Activated CD4-positive, CD25-positive, alpha-beta regulatory T cell treated with anti-CD3 and anti-CD28 coated beads, Interleukin-2, amount 50 U/mL, for 24 hours (primary cell): ENCODE data around the gene RBP3.

Experiments used
- ATAC-seq, 2 donors: fragments of 150-1000 bp; cut with Tn5 transposase; one replicate each; pipeline ENCODE4 v1.10.0; 2021; ENCODE audit warnings: mild to moderate bottlenecking in 1 of 2, moderate library complexity in 1 of 2

The RBP3 gene

GRCh38 chr10:47348138-47348651, at the start of gene RBP3:
Gene RBP3, plus strand, starts transcription at chr10:47348363. Its CDS starts 122 bp downstream, at chr10:47348485.
- ATAC-seq: no peak

DNA sequence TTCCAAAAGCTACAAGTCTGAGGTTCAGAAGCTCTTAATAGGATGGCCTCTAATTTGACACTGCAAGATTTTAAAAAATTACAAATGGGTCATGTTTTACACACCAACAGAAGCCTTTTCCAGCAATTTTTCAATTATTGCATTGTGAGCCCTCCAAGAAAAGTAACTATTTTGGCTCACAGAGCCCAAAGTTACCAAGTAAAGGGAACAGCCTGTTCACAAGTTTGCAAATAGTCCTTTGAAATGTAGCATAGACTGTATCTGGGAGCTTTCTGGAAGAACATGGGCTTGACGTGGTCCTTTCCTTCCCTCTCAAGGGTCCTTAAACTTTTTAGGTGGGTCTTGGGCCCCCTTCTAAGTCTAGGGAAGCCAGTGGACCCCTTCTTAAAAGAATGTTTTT, 49.4 kb upstream of the RBP3 start:
- ATAC-seq: no peak

- peak in 1 of 2 donors; percentile 6 for ATAC-seq
These were observed 48.3 kb upstream of the RBP3 start, which contains the start of gene GDF10 for GRCh38 chr10:47299611-47300428. Gene GDF10, plus strand, starts transcription at chr10:47300197. Its CDS starts 455 bp downstream, at chr10:47300652.

DNA sequence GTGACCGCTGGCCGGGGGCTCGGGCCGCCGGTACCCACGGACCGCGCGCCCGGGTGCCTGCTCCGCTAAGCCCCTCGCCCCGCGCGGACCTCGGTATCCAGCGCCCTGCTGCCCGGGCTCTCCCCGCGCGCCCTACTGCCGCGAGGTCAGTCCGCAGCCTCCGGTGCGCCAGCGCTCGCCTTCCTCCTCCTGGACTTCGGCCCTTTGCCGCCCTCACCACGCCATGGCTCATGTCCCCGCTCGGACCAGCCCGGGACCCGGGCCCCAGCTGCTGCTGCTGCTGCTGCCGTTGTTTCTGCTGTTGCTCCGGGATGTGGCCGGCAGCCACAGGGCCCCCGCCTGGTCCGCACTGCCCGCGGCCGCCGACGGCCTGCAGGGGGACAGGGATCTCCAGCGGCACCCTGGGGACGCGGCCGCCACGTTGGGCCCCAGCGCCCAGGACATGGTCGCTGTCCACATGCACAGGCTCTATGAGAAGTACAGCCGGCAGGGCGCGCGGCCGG, 47.7 kb upstream of the RBP3 start:
- ATAC-seq: peak in 1 of 2 donors; percentile 9

DNA sequence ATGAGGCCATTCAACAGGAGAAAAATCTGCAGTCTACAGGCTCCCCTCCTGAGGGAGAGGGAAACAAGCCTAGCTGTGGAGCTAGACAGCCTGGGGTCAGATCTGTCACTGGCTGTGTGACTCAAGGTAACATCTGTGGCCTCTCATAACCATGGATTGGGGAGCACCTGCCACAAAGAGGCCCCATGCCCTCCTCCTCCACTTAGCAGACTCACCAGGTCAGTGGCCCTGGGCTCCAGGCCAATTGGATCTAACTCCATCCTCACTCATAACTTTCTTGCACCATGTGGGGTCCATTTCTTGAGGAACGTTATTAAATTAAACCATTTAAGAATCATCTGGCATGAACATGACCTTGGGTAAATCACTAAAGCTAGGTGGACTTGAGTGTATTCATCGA, 46.3 kb upstream of the RBP3 start:
- ATAC-seq: no peak

GRCh38 chr10:47303105-47303504, 45.1 kb upstream of the RBP3 start:
- ATAC-seq: no peak

- no peak for ATAC-seq
These were observed 44.3 kb upstream of the RBP3 start for GRCh38 chr10:47303866-47304265.

DNA sequence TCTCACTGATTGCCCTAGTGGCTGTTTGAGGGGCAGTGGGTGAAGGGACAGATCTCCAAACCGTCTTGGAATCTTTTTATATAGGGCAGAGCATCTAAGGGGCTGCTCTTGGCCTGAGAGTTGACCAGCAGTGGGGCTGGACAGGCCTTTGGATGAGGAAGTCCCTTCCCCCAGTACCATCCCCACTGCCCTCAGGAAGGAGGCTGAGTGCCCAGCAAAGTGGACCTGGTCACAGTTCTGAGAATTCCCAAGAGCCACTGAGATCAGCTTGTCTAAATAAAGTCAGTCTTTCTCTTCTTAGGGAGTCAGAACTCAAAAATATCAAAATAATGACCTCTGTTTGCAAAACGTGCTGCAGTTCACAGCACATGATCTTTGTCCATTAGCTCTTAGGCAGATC, 42.6 kb upstream of the RBP3 start:
- no peak for ATAC-seq

GRCh38 chr10:47306387-47307210, 41.6 kb upstream of the RBP3 start:
- ATAC-seq: no peak

DNA sequence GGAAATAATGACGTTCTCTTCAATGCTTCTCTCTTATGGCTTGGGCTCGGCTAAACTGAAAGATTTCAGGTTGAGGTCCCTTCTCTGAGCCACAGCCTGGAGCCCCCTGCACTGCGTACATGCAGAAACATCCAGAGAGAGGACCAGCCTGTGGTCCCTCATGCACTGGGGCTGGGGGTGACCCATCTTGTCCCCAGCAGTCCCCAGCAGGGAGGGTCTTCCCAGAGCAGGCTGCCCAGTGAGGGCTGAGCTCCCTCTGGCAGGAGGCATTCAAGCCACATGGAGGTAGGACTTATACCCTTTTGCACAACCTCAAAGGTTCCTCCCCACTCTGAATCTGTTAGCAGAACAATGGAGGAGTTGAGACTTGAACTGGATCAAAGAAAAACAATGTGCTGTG, 40.8 kb upstream of the RBP3 start:
- ATAC-seq: no peak

GRCh38 chr10:47308775-47309174, 39.4 kb upstream of the RBP3 start:
- ATAC-seq: no peak

GRCh38 chr10:47309408-47310089, 38.6 kb upstream of the RBP3 start:
- ATAC-seq: no peak

DNA sequence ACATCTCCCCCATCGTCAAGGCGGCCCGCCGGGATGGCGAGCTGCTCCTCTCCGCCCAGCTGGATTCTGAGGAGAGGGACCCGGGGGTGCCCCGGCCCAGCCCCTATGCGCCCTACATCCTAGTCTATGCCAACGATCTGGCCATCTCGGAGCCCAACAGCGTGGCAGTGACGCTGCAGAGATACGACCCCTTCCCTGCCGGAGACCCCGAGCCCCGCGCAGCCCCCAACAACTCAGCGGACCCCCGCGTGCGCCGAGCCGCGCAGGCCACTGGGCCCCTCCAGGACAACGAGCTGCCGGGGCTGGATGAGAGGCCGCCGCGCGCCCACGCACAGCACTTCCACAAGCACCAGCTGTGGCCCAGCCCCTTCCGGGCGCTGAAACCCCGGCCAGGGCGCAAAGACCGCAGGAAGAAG, 38.1 kb upstream of the RBP3 start:
- ATAC-seq: no peak

- ATAC-seq: peak; percentile 11 to 43
These were observed 36.8 kb upstream of the RBP3 start for GRCh38 chr10:47311193-47311931.

DNA sequence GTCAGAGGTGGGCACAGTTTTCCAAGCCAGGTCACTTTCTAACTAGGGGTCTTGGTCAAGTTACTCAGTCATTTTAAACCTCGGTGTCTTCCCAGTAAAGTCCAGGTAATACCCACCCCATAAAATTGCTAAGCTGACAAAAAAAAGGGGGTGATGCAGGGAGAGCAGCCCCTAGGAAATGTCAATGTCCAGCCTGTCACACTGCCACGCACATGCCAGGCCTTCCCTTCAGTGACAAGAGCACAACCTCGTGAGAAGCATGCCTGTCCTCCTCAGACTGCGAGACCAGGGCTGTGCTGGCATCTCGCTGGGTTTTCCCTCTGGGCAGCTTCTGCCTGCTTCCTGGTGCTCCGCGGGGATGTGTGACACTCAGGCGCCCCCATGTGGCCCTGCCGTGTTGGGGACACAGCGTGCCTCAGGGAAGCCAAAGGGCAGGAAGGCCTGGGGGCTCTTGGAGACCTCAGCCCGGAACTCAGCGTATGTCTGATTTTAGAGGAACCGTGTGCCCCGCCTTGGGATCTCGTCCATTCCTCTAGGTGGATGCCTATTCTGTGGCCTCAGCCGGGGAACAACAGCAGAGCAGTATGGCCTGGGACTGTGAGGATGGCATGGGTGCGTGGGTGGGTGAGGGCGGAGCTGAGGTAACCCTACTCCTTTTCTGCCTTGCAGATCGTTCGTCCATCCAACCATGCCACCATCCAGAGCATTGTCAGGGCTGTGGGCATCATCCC, 36.1 kb upstream of the RBP3 start:
- peak; percentile 82 to 91 for ATAC-seq

DNA sequence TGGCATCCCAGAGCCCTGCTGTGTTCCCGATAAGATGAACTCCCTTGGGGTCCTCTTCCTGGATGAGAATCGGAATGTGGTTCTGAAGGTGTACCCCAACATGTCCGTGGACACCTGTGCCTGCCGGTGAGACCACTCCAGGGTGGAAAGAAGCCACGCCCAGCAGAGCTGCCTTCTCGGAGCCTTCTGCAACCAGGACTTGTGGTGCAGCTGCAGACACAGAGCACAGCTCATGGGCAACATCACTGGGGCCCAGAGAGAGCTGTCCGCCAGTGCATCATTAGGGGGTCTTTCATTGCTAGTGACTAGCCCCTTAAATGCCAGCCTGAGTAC, 35.5 kb upstream of the RBP3 start:
- no peak for ATAC-seq

GRCh38 chr10:47314416-47314970, 33.7 kb upstream of the RBP3 start:
- no peak for ATAC-seq

- no peak for ATAC-seq
These were observed 32.7 kb upstream of the RBP3 start for GRCh38 chr10:47315421-47315820.

GRCh38 chr10:47316131-47316530, 32.0 kb upstream of the RBP3 start:
- ATAC-seq: no peak

- ATAC-seq: no peak
These were observed 30.9 kb upstream of the RBP3 start for GRCh38 chr10:47317251-47317650.

GRCh38 chr10:47318706-47319105, 29.5 kb upstream of the RBP3 start:
- ATAC-seq: no peak
